Cardiac septum (tissue), 1 donor: ENCODE data around the gene TEX13D. TPM values are rescaled to one million over a fixed set of nuclear protein-coding genes. Genes with fewer than 3 reads are reported as not detected.
"Not testable (repeated sequence)": the region's sequence is repeated elsewhere in the genome, so short reads cannot be mapped to it uniquely, and the experiment has no call there.

Experiments used
- DNase-seq: peaks from one replicate; pipeline ENCODE4 v3.0.0-alpha.2; 2020; ENCODE audit warnings: low spot score
- intact Hi-C: fragments of 100-400 bp; cut with DNase I; formaldehyde crosslinking; loops from one replicate; pipeline ENCODE4 v1.14.0; 2022
- long read RNA-seq: library from polyadenylated mRNA; unstranded; transcript quantifications from one replicate; pipeline ENCODE4 v2.0.0, GENCODE V29; 2021
- total RNA-seq: library from RNA; stranded (reverse); fragmentation: NEBNext Ultra II Directional; extraction: Animal tissue kit (Norgen Biotek cat#: 25700); gene quantifications from one replicate; pipeline ENCODE4 v1.2.1, GENCODE V29; 2021
- donor health status: DM: no; HTN: no; CAD: no.

TEX13D gene
- not detected for total RNA-seq
- long read RNA-seq, result 0 reads

GRCh38 chrX:124332481-124333424, at the start of gene TEX13D:
Gene TEX13D, plus strand, starts transcription at chrX:124332660. Its CDS starts 258 bp downstream, at chrX:124332918.
- no peak for DNase-seq
- intact Hi-C loops, result no loop called here

DNA sequence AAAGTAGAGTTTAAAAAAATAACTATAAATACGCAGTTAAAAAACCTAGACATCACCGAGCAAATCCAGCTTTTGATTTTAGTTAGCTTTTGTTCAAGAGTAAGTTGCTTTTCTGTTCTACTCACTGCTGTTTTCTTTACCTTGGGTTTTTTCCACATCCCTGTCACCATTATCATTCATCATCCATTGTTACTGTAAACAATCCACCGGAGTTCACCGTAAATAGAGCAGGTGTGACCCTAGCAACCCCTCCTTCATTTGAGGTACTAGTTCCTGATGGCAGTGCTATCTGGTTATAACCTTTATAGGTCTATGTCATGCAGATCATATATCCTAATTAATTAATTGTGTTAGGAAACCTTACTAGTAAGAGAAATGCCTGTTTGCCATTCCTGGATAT, 43.0 kb upstream of the TEX13D start:
- DNase-seq, result no peak
- intact Hi-C loops, result no loop called here

DNA sequence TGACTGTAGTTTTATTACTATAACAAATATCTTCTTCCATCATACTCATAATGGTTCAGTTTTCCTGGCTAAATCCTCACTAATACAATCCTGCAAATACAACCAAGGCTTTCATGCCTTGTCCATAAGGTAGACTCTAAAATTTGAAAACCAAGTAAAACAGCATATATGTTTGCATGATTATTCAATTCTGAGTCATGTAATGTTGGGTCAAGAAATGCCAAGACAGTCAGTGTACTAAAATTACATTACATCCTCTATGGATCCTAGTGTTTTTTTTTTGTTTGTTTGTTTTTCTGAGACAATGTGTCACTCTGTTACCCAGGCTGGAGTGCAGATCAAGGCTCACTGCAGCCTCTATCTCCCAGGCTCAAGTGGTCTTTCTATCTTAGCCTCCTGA, 38.6 kb upstream of the TEX13D start:
- DNase-seq, result no peak
- intact Hi-C loops, result no loop called here

DNA sequence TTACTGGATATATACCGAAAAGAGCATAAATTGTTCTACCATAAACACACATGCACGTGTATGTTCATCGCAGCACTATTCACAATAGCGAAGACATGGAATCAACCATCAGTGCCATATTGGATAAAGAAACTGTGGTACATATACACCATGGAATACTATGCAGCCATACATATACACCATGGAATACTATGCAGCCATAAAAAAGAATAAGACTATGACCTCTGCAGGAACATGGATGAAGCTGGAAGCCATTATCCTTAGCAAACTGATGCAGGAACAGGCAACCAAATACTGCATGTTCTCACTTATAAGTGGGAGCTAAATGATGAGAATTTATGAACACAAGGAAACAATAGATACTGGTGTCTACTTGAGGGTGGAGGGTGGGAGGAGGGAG, 33.1 kb upstream of the TEX13D start:
- DNase-seq, intact Hi-C loops: not testable (repeated sequence)

DNA sequence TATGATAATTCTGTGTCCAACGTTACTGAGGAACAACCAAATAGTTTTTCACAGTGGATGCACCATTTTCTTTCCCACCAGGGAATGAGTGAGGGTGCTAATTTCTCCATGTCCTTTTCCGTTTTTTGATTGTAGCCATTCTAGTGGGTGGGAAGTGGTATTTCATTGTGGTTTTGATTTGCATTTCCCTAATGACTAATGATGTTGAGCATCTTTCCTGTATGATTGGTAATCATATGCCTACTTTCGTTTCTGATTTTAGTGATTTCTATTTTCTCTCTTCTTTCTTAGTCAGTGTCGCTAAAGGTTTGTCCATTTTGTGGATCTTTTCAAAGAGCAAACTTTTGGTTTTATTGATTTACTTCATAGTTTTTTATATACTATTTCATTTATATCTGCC, 32.1 kb upstream of the TEX13D start:
- intact Hi-C loops, result no loop called here

DNA sequence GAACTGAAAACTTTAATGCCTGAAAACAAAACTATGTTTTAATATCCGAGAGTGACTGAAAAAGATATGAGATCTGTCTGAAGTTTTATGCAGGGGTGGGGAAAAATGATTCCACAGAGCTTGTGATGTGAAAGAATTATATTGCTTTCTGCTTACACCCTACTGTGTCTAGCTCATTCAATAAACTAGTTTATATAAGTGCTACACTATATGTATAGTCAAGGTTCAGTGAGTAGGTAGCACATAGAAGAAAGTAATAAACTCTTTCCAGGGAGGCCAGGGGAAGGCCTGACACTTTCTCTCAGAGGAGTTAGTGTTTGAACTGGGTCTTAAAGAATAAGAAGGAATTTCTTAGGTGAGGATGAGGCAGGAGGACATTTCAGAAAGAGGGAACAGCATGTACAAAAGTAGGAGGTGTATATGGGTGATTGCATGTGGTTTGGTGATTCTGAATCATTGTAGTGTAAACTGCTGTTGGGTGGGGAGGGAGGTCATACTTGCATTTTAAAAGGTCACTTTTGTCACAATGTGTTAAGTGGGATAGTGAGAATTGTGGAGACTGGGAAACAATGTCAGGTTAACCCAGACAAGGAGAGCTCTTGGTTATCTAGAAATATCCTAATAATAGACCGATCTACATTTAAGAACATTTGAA, 25.1 kb upstream of the TEX13D start:
- intact Hi-C loops, result no loop called here
- DNase-seq, result no peak

More for the DNA sequence above, 32.1 kb upstream of the TEX13D start:
- no peak for DNase-seq

GRCh38 chrX:124325732-124326131, 6.7 kb upstream of the TEX13D start:
- intact Hi-C loops, result no loop called here
- no peak for DNase-seq

DNA sequence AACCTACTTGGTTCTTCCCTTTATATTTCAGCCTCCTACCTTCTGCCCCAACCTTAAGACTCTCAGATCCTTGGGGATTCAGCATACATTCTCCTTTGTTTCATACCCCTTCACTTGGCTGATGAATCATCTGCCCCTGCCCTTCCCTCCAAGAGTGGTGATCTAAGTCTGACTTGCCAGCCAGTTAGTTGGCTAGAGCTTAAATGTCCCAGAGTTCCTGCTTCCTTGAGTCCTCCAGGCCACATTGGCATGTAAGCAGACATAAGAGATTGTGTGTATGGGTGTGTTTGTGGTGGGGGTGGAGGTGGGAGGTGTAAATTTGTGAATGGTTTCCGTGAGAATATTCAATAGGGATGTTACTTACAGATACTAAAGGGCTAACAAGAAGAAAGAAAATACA, 3.7 kb upstream of the TEX13D start:
- intact Hi-C loops, result no loop called here
- DNase-seq, result no peak

DNA sequence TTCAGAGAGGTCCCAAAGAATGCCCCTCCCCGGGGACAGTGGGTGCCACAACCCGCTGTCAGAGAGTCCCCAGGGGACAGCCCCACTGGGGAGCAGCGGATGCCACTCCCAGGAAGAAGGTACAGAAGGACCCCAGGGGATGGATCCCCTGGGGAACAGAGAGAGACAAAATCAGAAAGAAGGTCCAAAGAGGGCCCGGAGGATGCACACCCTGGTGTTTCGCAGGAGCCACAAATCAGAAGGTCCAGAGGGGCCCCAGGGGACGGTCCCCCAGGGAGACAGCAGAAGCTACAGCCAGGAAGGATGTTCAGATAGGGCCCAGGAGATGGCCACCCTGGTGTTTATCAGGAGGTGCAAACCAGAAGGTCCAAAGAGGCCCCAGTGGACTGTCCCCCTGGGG, 1.4 kb downstream of the TEX13D start:
- no peak for DNase-seq
- intact Hi-C loops, result no loop called here

GRCh38 chrX:124334555-124334954, 2.1 kb downstream of the TEX13D start:
- DNase-seq, intact Hi-C loops: not testable (repeated sequence)

- DNase-seq, result no peak
- intact Hi-C loops, result no loop called here
Measured at GRCh38 chrX:124335598-124335997, 3.1 kb downstream of the TEX13D start.

DNA sequence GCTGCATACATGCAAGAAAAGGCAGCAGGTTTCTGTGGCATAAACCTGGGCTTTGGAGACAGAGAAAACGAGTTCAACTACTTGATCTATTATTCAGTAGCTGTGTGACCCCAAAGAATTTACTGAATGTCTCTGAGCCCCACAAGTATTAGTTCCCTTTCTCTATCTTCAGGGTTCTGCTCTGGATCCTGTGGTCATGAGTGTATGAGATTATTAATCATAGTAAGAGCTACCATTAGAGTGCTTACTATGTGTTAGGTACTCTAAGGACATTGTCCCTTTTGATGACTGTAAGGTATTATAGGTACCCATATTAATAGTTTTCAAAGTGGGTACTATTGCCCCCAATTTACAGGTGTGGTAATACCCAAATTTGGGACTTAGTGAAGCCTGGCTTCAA, 5.5 kb downstream of the TEX13D start:
- intact Hi-C loops, result no loop called here

GRCh38 chrX:124338733-124339514, 6.5 kb downstream of the TEX13D start:
- intact Hi-C loops, result no loop called here
- no peak for DNase-seq

More for the DNA sequence above, 5.5 kb downstream of the TEX13D start:
- no peak for DNase-seq

DNA sequence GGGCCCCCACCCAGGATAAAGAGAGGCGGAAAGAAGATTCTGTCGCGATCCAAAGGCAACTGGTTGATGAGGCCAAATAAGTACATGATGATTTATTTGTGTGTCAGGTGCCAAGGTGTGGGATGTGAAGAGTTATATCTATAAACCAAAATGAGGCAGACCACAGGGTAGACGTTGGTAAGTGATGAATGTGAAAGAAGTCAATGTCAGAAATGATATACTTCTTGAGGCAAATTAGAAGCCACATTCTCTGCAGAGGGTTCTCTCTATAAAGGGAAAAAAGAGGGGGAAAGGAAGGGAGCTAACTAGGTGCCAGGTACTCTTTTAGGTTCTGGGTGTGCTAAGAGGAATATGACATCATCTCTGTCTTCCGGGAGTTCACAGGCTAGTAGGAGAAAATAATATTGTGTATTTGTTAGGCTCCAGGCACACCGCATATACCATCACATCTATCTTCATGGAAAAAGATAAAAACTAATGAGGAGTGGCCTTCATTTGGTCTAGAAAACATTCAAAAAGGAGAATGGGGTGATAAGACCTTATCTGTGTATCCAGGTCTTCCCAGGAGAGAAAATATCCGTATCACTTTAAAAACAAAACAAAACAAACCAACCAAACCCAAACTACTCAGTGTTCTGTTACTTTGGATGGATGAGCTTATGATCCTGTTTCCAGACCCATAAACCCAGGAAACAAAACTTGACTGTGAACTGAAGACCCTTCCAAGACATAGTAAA, 9.1 kb downstream of the TEX13D start:
- intact Hi-C loops, result no loop called here
- no peak for DNase-seq

DNA sequence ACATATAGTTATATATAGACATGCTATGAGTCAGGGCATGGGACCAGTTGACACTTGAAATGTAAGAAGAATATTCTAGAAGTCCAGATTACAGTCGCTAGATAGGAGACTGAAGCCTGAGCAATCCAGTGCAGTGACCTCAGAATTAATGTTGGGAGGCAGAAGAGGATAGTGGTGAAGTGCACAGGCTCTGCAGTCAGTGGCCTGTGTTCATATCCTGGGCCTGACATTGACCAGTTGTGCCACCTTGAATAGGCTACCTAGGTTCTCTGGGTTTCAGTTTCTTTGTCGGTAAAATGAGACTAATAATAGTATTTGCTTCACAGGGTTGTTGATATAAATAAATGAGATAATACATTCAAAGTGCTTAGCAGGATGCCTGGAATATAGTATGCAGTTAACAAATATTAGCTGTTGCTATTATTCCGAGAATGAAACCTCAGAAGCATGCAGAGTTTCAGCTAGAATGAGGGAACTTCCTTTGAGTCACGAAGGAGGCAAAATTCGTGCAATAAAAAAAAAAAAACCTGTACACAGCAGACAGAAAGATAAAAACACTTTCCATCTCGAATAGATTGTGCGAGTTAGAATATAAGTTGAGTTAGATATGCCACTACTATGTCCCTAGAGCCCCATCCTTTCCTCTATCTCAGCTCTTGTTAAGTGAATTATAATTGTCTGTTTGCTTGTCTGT, 9.9 kb downstream of the TEX13D start:
- no peak for DNase-seq
- intact Hi-C loops, result no loop called here

- DNase-seq, result no peak
- intact Hi-C loops, result no loop called here
Measured at GRCh38 chrX:124343016-124343415, 10.6 kb downstream of the TEX13D start.

- intact Hi-C loops, result no loop called here
Measured at GRCh38 chrX:124344246-124344645, 11.8 kb downstream of the TEX13D start.

DNA sequence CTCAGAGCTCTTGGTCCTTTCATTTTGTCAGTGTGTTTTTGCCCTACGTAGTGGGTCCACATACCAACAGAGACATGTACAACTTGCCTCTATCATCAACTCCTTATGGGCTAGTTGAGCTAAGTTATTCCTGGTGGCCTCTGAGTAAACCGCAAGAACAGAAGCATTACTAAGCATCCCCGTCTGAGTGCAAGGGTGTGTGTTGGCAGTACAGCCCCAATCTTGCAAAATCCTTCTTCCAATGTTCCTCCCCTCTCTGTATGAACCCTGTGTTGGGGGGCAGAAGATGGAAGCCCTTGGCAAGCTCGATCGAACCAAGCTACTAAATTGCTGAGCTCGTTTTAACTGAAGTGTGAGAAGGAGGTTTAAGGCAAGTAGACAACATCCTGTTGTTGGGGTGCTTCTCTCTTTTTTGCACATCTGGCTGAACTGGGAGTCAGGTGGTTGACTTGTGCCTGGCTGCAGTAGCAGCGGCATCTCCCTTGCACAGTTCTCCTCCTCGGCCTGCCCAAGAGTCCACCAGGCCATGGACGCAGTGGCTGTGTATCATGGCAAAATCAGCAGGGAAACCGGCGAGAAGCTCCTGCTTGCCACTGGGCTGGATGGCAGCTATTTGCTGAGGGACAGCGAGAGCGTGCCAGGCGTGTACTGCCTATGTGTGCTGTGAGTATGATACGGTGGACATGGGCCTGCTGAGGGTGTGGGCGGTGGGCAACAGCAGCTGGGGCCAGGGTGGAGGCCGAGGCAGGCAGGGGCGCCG, 13.8 kb downstream of the TEX13D start, which contains the start of gene SH2D1A:
TSS of gene SH2D1A (plus strand) at position 447 of the 760 bp plus-strand sequence. CDS start at position 527, 80 bp downstream.
- DNase-seq, result no peak
- intact Hi-C loops, result no loop called here

More at GRCh38 chrX:124344246-124344645, 11.8 kb downstream of the TEX13D start:
- no peak for DNase-seq
